ENCODE results near the gene DHRS13. TPM values are rescaled to one million over a fixed set of nuclear protein-coding genes. Genes with fewer than 3 reads are reported as not detected.

Gene DHRS13
- total RNA-seq, 1 donor from 2014 or later, result 25.9 TPM

GRCh38 chr17:28885951-28886350, 16.9 kb downstream of the DHRS13 start:
- Mint-ChIP-seq H3K27ac (no peak overlapping the region), H3K4me1 (ENCODE audit: low read depth) (no peaks in the 10 kb centered on the region), H3K4me3 (ENCODE audit: low read depth) (no peak overlapping the region), H3K27me3 (no peaks in the 10 kb centered on the region), H3K36me3 (ENCODE audit: insufficient read depth) (peaks cover 9% of the 10 kb centered on the region), H3K9me3 (ENCODE audit: low read depth) (no peaks in the 10 kb centered on the region)
- no peak for DNase-seq (ENCODE audit: low spot score, unreplicated experiment)
- no peak for TF ChIP-seq CTCF (IDR thresholded peaks at IDR 0.05; ENCODE audit: unreplicated experiment)

DNA sequence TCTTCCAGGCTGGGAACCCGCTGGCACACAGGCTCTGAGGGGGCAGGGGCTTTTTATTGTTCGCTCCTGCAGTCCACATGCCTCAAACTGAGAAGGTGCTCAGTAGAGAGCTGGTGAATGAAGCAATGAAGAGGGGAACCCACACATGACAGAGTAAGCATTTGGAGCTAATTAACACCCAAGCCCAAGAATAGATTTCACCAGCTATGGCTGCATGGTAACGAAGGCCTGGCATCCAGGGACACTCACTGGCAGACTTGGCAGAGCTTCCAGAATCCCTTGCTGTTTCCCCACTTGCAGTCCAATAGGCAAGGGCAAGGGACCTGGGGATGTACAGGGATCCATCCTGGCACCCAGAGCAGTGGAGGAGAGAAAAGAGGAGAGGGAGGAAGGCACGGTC, 17.5 kb downstream of the DHRS13 start:
- TF ChIP-seq CTCF (IDR thresholded peaks at IDR 0.05; ENCODE audit: unreplicated experiment), result no peak
- no peak overlapping the region for H3K27ac Mint-ChIP-seq
- no peak overlapping the region for H3K4me3 Mint-ChIP-seq (ENCODE audit: low read depth)
- no peaks in the 10 kb centered on the region for H3K9me3 Mint-ChIP-seq (ENCODE audit: low read depth)
- H3K36me3 Mint-ChIP-seq (ENCODE audit: insufficient read depth), result peaks cover 9% of the 10 kb centered on the region
- H3K27me3 Mint-ChIP-seq, result no peaks in the 10 kb centered on the region
- no peaks in the 10 kb centered on the region for H3K4me1 Mint-ChIP-seq (ENCODE audit: low read depth)
- DNase-seq (ENCODE audit: low spot score, unreplicated experiment), result no peak

- DNase-seq (ENCODE audit: low spot score, unreplicated experiment), result no peak
- no peak for TF ChIP-seq CTCF (IDR thresholded peaks at IDR 0.05; ENCODE audit: unreplicated experiment)
- Mint-ChIP-seq H3K9me3 (ENCODE audit: low read depth) (no peaks in the 10 kb centered on the region), H3K27me3 (no peaks in the 10 kb centered on the region), H3K4me1 (ENCODE audit: low read depth) (no peaks in the 10 kb centered on the region), H3K27ac (peak overlapping the region; percentile 33), H3K36me3 (ENCODE audit: insufficient read depth) (peaks cover 11% of the 10 kb centered on the region), H3K4me3 (ENCODE audit: low read depth) (no peak overlapping the region)
Observed at GRCh38 chr17:28883967-28884702, 18.7 kb downstream of the DHRS13 start.

GRCh38 chr17:28882154-28882895, 20.6 kb downstream of the DHRS13 start:
- no peak for DNase-seq (ENCODE audit: low spot score, unreplicated experiment)
- no peak for TF ChIP-seq CTCF (IDR thresholded peaks at IDR 0.05; ENCODE audit: unreplicated experiment)
- Mint-ChIP-seq H3K4me1 (ENCODE audit: low read depth) (no peaks in the 10 kb centered on the region), H3K27ac (no peak overlapping the region), H3K9me3 (ENCODE audit: low read depth) (peaks cover 3% of the 10 kb centered on the region), H3K36me3 (ENCODE audit: insufficient read depth) (peaks cover 20% of the 10 kb centered on the region), H3K27me3 (no peaks in the 10 kb centered on the region), H3K4me3 (ENCODE audit: low read depth) (no peak overlapping the region)

DNA sequence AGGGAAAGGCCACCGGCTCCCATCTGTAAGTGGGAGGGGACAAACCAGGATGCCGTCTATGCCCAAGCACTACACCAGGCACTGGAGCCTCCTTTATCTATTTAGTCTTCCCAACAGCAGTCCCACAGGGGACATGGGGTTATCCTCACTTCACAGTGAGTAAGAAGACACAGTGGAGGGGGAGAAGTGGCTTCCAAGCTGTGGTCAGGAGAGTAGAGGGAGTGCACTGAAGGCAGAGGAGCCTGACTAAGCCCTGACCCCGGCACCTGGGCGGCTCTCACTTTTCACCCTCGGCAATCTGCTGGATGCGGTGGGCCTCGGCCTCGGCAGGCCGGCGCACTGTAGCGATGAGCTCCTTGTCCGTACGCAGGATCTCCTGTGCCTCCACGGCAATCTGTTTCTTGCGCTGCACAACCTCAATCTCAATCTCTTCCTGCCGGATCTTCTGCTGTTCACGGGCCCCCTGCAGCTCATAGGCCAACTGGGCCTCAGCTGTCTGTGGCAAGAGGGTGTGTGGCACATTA, 21.3 kb downstream of the DHRS13 start:
- no peak overlapping the region for H3K4me3 Mint-ChIP-seq (ENCODE audit: low read depth)
- no peaks in the 10 kb centered on the region for H3K4me1 Mint-ChIP-seq (ENCODE audit: low read depth)
- peaks cover 3% of the 10 kb centered on the region for H3K9me3 Mint-ChIP-seq (ENCODE audit: low read depth)
- no peak for DNase-seq (ENCODE audit: low spot score, unreplicated experiment)
- H3K27ac Mint-ChIP-seq, result no peak overlapping the region
- no peaks in the 10 kb centered on the region for H3K27me3 Mint-ChIP-seq
- no peak for TF ChIP-seq CTCF (IDR thresholded peaks at IDR 0.05; ENCODE audit: unreplicated experiment)
- peaks cover 21% of the 10 kb centered on the region for H3K36me3 Mint-ChIP-seq (ENCODE audit: insufficient read depth)
